Activated CD8-positive, alpha-beta memory T cell treated with anti-CD3 and anti-CD28 coated beads for 1 hour (primary cell): ENCODE data around the gene NR3C1.

ENCODE experiments used
- DNase-seq, 2 donors: peaks; one replicate each; pipeline ENCODE4 v3.0.0-alpha.2; 2020; ENCODE audit warnings: low read depth in 1 of 2; ENCODE audit errors: extremely low read depth in 1 of 2

NR3C1 gene

GRCh38 chr5:143403593-143404415, at the start of gene NR3C1:
NR3C1 (minus strand) TSS chr5:143403686; CDS start chr5:143400839, 2,847 bp downstream.
- DNase-seq: peak; percentile 65 to 83

- DNase-seq: no peak
Observed at GRCh38 chr5:143449772-143450171, 46.3 kb upstream of the NR3C1 start.

- DNase-seq: no peak
Observed at GRCh38 chr5:143448518-143448917, 45.0 kb upstream of the NR3C1 start.

DNA sequence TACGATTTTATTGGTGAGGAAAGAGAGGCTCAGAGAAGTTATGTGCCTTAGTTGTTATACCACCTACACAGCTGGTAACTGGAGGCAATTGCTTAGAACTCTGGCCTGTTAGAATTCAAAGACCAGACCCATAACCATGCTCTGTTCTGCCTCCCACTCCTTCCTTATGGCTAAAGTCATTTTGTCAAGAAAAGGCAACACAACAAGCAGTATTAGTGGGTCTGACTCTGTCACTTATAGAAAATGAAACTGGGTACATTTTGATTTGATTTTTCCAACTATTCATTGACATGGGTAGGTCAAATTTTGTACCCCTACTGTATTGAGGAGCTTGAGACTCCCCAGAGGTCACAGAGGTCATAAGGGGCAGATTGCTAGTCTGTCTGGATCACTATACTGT, 44.5 kb upstream of the NR3C1 start:
- DNase-seq: no peak

- no peak for DNase-seq
Observed at GRCh38 chr5:143446535-143447226, 43.2 kb upstream of the NR3C1 start.

- no peak for DNase-seq
Observed at GRCh38 chr5:143445776-143446175, 42.3 kb upstream of the NR3C1 start.

- DNase-seq: no peak
Observed at GRCh38 chr5:143443330-143443729, 39.8 kb upstream of the NR3C1 start.

GRCh38 chr5:143442385-143442784, 38.9 kb upstream of the NR3C1 start:
- DNase-seq: no peak

DNA sequence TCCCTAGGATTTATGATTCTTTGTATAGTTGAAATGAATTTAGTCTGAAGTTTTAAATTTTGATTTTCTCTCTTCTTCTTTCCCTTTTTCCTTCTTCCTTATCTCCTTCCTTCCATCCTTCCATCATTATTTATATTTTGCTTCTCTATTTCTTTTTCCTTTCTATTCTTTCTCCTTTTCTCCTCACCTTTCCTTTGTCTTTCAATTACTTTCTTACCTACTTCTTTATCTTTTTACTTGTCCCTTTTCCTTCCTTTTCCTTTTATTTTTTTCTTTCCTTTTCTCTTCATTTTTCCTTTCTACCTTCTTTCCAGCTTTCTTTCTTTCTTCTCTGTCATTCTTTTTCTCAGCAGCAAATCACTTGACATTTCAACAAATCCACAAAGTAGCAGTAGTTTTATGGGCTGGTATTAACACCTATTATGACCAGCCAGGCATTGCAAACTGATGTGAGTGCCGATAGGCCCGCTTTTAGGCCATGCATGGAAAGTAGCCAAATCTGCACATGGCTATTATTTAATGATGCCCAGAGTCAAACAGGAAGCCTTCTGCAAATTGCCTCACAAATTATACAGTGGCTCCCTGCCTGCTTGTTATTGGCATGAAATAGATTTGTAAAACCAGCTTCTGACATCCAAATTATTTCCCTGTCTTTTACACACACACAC, 37.1 kb upstream of the NR3C1 start:
- DNase-seq: no peak

- DNase-seq: no peak
Observed at GRCh38 chr5:143437666-143438273, 34.3 kb upstream of the NR3C1 start.

- no peak for DNase-seq
Observed at GRCh38 chr5:143436871-143437270, 33.4 kb upstream of the NR3C1 start.

GRCh38 chr5:143435210-143435657, 31.7 kb upstream of the NR3C1 start:
- DNase-seq: no peak

GRCh38 chr5:143434261-143435209, 31.0 kb upstream of the NR3C1 start:
- DNase-seq: peak in 1 of 2 donors; percentile 10

DNA sequence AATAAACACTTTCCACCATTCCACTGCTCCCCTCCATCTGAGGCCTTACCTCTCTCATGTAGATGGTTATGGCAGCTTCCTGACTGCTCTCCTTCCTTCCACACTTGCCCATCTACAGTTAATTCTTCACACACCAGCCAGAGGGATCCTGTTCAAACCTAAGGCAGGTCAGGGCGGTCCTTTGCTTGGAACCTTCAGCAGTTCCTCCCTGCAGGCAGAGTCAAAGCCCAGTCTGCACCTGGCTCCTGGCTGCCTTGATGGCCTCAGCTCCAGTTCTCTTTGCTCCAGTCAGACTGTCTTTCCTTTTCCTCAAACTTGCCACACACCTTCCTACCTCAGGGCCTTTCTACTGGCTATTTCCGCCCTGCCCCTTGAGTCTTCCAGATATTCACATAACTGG, 30.2 kb upstream of the NR3C1 start:
- no peak for DNase-seq

DNA sequence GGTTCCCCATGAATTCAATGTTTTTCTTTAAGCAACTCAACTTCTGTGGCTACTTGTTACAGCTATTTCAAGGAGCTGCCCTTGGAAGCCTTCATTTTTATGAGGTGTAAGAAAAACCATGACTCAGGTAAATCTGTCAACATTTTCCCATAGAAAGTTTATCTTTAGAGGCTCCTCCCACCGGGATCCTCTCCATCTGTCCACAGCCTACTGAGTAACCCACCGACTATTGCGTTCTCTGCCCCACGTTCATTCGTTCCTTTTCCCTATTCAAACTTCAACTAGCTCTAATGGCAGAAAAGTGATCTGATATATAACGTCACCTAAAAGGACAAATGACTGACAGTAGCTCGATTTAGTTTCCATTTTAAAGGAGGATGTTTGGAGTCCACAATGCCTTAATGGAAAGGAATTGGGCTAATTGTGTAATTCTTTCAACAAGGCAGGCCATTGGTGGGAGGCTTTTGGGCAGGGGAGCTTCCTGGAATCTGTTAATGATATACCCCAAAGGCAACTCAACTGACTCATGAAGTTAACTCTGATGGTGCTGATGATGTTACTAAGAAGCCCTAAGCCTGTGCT, 29.3 kb upstream of the NR3C1 start:
- DNase-seq: no peak

DNA sequence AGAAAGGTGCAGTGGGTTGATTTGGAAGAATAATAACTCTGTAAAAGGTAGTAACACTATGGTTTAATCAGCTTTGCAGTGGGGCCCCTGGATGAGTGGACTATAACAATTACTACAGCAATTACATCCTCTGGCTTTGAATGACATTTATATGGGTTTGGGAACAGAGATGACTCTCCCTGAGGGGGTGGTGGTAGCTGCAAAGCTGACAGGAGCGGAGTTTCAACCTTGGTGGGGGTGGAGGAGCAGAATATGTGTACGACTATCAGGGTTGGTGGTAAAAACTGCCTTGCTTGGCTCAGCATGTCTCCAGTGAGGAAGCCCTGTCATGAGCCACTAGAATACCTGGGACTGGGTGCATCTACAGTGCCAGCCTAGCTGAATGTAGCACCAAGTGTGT, 28.3 kb upstream of the NR3C1 start:
- DNase-seq: no peak

DNA sequence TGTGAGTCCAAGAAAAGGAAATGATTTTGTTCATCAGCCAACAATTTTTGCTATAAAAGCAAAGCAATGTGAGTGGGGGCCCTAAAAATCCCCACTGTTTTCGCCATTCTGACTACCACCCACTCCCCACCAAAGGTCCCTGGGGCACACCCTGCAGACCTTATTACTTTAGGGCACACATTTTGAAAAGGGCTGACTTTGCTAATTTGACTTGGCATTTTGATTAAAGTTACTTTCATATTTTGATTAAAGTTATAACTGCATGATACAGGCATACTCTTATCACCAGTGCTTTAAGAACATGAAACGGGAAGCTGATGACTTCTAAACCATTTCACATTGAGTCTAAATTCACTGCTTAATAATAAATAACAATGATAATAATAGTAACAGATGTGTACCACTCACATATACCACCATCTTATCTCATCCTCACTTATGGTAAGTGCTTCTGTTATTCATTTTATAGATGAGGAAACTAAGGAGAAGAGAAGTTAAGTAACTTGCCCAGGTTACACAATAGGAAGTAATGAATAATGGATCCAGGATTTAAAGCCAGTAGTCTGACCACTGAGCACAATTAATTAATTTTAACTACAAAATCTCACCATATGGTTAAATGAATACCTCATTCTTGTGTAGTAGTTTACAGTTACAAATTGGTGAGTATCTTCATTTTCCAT, 25.4 kb upstream of the NR3C1 start:
- DNase-seq: no peak

GRCh38 chr5:143428155-143428554, 24.7 kb upstream of the NR3C1 start:
- DNase-seq: no peak

DNA sequence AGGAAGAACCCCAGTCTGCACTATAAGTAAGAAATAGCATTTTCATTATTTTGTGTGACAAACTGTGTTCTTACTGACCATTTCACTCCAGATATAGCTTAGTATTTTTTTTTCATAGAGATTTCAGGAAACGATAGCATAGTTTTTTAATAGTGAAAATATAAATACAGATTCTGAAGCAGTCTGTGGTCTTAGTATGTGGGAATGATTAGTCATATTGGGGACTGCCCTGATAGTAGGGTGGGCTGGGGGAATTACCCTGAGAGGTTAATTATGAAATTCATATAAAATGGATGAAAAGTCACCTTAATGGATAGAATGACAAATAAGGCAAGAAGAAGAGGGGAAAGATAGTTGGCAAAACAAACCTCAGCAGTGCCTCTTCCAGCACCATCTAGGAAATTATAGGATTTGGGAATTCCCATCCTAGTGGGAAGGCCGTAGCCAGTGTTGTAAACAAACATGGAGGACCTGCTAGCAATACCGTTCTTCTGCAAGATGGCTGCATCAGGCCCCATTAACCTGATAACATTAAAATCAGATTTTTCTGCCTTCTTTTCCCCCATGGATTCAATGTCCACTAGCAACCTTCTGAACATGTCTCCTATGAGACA, 23.7 kb upstream of the NR3C1 start:
- no peak for DNase-seq
